Measurements from ENCODE around the gene RHOJ. TPM values are rescaled to one million over a fixed set of nuclear protein-coding genes. Genes with fewer than 3 reads are reported as not detected.

RHOJ gene
- total and polyA plus RNA-seq, 2 of the 4 experiments (the other 2 are of a cell fraction): 9.5 to 33.9 TPM

DNA sequence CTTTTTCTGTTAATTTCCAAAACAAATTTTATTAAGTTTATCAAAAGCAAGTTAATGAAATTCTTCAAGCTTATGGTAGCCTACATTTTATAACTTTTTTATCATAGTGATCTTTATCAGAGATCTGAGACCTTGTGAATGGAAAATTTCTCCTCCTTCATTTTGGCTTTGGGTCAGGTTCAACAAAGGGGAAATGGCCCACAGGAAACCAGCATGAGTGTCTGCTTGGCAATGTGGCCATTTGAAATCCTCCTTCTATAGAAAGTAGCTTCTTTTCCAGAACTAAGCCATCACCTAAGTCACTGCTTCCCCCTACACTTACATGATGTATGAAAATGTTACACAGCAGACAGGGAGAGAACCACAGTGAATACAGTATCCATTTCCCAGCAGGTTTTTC lies 1.6 kb downstream of the RHOJ start:
- TF ChIP-seq, protein P1, sequence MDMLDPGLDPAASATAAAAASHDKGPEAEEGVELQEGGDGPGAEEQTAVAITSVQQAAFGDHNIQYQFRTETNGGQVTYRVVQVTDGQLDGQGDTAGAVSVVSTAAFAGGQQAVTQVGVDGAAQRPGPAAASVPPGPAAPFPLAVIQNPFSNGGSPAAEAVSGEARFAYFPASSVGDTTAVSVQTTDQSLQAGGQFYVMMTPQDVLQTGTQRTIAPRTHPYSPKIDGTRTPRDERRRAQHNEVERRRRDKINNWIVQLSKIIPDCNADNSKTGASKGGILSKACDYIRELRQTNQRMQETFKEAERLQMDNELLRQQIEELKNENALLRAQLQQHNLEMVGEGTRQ (IDR thresholded peaks at IDR 0.05; ENCODE audit: low read depth, low read length): no peak
- no peak for TF ChIP-seq RFX5 (IDR thresholded peaks at IDR 0.05; ENCODE audit: low read depth, low read length)
- TF ChIP-seq CEBPB (IDR thresholded peaks at IDR 0.05; ENCODE audit: low read depth, low read length): no peak
- no peak for TF ChIP-seq RAD21 (IDR thresholded peaks at IDR 0.05; ENCODE audit: low read length)
- no peak for TF ChIP-seq SMC3 (IDR thresholded peaks at IDR 0.05; ENCODE audit: low read depth, low read length)
- no peak for TF ChIP-seq BHLHE40 (IDR thresholded peaks at IDR 0.05; ENCODE audit: low read depth, low read length)
- no peak for TF ChIP-seq RCOR1 (IDR thresholded peaks at IDR 0.05; ENCODE audit: insufficient replicate concordance, low read length)
- no peak for TF ChIP-seq CHD1 (IDR thresholded peaks at IDR 0.05; ENCODE audit: low read depth, low read length)
- TF ChIP-seq, protein P2, sequence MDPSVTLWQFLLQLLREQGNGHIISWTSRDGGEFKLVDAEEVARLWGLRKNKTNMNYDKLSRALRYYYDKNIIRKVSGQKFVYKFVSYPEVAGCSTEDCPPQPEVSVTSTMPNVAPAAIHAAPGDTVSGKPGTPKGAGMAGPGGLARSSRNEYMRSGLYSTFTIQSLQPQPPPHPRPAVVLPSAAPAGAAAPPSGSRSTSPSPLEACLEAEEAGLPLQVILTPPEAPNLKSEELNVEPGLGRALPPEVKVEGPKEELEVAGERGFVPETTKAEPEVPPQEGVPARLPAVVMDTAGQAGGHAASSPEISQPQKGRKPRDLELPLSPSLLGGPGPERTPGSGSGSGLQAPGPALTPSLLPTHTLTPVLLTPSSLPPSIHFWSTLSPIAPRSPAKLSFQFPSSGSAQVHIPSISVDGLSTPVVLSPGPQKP (IDR thresholded peaks at IDR 0.05; ENCODE audit: borderline replicate concordance, low read depth, low read length): no peak
- no peak for TF ChIP-seq FOS (IDR thresholded peaks at IDR 0.05; ENCODE audit: low read depth, low read length)
- TF ChIP-seq MXI1 (IDR thresholded peaks at IDR 0.05; ENCODE audit: borderline replicate concordance, low read depth, low read length): no peak
- no peak for TF ChIP-seq NFE2L2 (IDR thresholded peaks at IDR 0.05; ENCODE audit: low read depth, low read length)
- TF ChIP-seq MAZ (IDR thresholded peaks at IDR 0.05; ENCODE audit: borderline replicate concordance, low read depth, low read length): no peak
- no peak for TF ChIP-seq POLR2A (IDR thresholded peaks at IDR 0.05; ENCODE audit: low read depth, low read length)
- no peak for TF ChIP-seq MAFK (IDR thresholded peaks at IDR 0.05; ENCODE audit: low read depth, low read length)
- Histone ChIP-seq H3K9me1 (ENCODE audit: insufficient read depth, low read length) (no peaks in the 10 kb centered on the region), H2BK120ac (ENCODE audit: low read depth, low read length) (no peak overlapping the region), H2AFZ (replicated peaks; ENCODE audit: low read length, poor library complexity) (no peak overlapping the region), H3K36me3 (ENCODE audit: control insufficient read depth, insufficient read depth, low read length) (no peaks in the 10 kb centered on the region), H3K4ac (ENCODE audit: low read depth, low read length) (peak overlapping the region; percentile 41; the same call in 1 of the 2 replicates), H3K23ac (ENCODE audit: low read depth, low read length) (peak overlapping the region; percentile 76; the same call in 1 of the 2 replicates), H4K91ac (ENCODE audit: insufficient read depth, low read depth, low read length) (no peak overlapping the region), H4K5ac (ENCODE audit: low read depth, low read length) (peak overlapping the region; percentile 63; the same call in 1 of the 2 replicates), H3K79me1 (ENCODE audit: low read depth in 1 of 2, low read length in 2 of 2) (no peaks in the 10 kb centered on the region), H3K9ac (ENCODE audit: low read depth, low read length) (0 out of 2 replicates have a peak overlapping the region, but pooled peaks have one; percentile 84), H3K9me3 (ENCODE audit: control insufficient read depth, insufficient read depth, low read length) (no peaks in the 10 kb centered on the region), H3K14ac (replicated peaks; ENCODE audit: low read depth, low read length) (no peak overlapping the region; the same call in 1 of the 2 replicates), H3K27ac (ENCODE audit: insufficient read depth, low read length) (no peak overlapping the region; the same call in 1 of the 2 replicates), H3K18ac (ENCODE audit: low read depth, low read length) (0 out of 2 replicates have a peak overlapping the region, but pooled peaks have one; percentile 38), H2BK5ac (ENCODE audit: low read depth, low read length, poor library complexity, severe bottlenecking) (peak overlapping the region; percentile 43), H2AK5ac (ENCODE audit: low read depth, low read length) (no peak overlapping the region), H4K20me1 (ENCODE audit: insufficient read depth, low read length) (no peaks in the 10 kb centered on the region), H2AK9ac (replicated peaks; ENCODE audit: low read depth, low read length, poor library complexity) (no peak overlapping the region), H3K4me1 (ENCODE audit: control insufficient read depth, insufficient read depth, low read length) (peaks cover 2% of the 10 kb centered on the region), H2BK15ac (ENCODE audit: low read depth, low read length) (no peak overlapping the region), H3K4me2 (ENCODE audit: low read depth, low read length) (peak overlapping the region; percentile 88), H4K8ac (ENCODE audit: low read depth in 2 of 2, low read length in 2 of 2) (peak overlapping the region in 1 of 2 experiments; percentile 29; a peak in 1 of 4 replicates), H3K27me3 (ENCODE audit: control insufficient read depth, insufficient read depth, low read length) (no peaks in the 10 kb centered on the region), H3K56ac (ENCODE audit: extremely low read depth, insufficient read depth, low read length) (no peak overlapping the region), H3K4me3 (ENCODE audit: insufficient read depth, low read depth, low read length) (peak overlapping the region; percentile 19), H2BK20ac (ENCODE audit: low read depth, low read length) (no peak overlapping the region)
- ChIA-PET CTCF (no interaction called here), POLR2A (ENCODE audit: unreplicated experiment) (no interaction called here)
- in situ Hi-C loops (cut with MboI; ENCODE audit: low sequenced_read_pairs) (no loop called here), dilution Hi-C loops (cut with HindIII; ENCODE audit: low sequenced_read_pairs, unreplicated experiment) (no loop called here), intact Hi-C loops (cut with micrococcal nuclease) (no loop called here)
- BruUV-seq (replicated peaks): no TSS peak
- DNase-seq (peak; percentile 28), ATAC-seq (ENCODE audit: low read depth) (no peak)

Measured in IMR-90 (cell line).